Hematopoietic multipotent progenitor cell (in vitro differentiated cells): ENCODE results near the gene DNLZ. TPM values are rescaled to one million over a fixed set of nuclear protein-coding genes. Genes with fewer than 3 reads are reported as not detected.

Experiments
- total RNA-seq: library from RNA; depleted of rRNA; stranded (reverse); fragments of >200 nt; gene quantifications from one replicate; pipeline ENCODE4 v1.2.3, GENCODE V29; 2012

DNLZ gene
- total RNA-seq, 1 donor: 18.3 TPM

Other genes starting within 250 kb of the DNLZ start
- 53.3 TPM for gene TMEM250, start 244.9 kb downstream of the DNLZ start, total RNA-seq
- gene LHX3, start 158.6 kb downstream of the DNLZ start, total RNA-seq: 0.27 TPM
- gene QSOX2, start 117.9 kb downstream of the DNLZ start, total RNA-seq: 11.0 TPM
- gene CCDC187, start 59.6 kb downstream of the DNLZ start, total RNA-seq: 0.81 TPM
- 85.6 TPM for gene GPSM1, start 36.2 kb downstream of the DNLZ start, total RNA-seq
- gene CARD9, start 9.9 kb upstream of the DNLZ start, total RNA-seq: 23.4 TPM
- 8.1 TPM for gene SNAPC4, start 36.4 kb upstream of the DNLZ start, total RNA-seq
- gene ENTR1, start 46.9 kb upstream of the DNLZ start, total RNA-seq: 28.0 TPM
- gene PMPCA, start 46.9 kb upstream of the DNLZ start, total RNA-seq: 50.4 TPM
- 11.3 TPM for gene INPP5E, start 76.1 kb upstream of the DNLZ start, total RNA-seq
- gene SEC16A, start 119.3 kb upstream of the DNLZ start, total RNA-seq: 39.9 TPM
- 190 TPM for gene NOTCH1, start 182.3 kb upstream of the DNLZ start, total RNA-seq